GM10248 (cell line): ENCODE measurements around the gene LEMD2.

Source experiments
- CTCF ChIA-PET: fragments of 300-600 bp; sonication (Branson Sonifier 250); formaldehyde crosslinking; extraction: SDS; loops from one replicate; lab custom pipeline; 2021; ENCODE audit warnings: antibody characterized with exemption; lab: Yijun Ruan, JAX
- POLR2A ChIA-PET: fragments of 350-650 bp; sonication (Branson Sonifier 250); formaldehyde crosslinking; extraction: SDS; loops from one replicate; lab custom pipeline; 2020; ENCODE audit warnings: antibody characterized with exemption; lab: Yijun Ruan, JAX
- DNase-seq: peaks from one replicate; pipeline ENCODE4 v3.0.0; 2012; ENCODE audit errors: extremely low spot score
- CTCF ChIP-seq: IDR thresholded peaks from 2 replicates; pipeline ENCODE4 v1.5.1; 2012; ENCODE audit warnings: mild to moderate bottlenecking, low read depth; ENCODE audit errors: extremely low read depth, missing control alignments, control extremely low read depth

LEMD2 gene

DNA sequence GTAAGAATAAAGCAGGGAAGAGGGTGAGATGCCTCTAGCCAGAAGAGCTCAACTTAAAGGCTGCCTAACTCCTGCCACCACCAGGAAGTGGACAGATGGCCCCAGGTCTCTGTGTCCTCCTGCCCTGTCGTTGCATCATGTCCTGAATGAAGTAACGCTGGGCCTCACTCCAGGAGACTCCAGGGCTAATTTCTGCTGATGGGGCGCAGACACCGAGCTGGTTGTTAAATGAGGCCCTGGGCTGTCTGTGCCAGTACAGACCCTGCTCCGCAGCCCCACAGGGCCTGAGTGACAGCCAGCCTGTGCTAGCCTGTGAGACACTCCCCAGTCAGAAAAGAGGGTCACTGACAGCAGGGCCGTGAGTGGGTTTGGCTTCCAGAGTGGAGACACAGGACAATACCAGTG is 48.7 kb downstream of the LEMD2 start:
- no peak for DNase-seq
- ChIA-PET CTCF (interaction anchor here (1.1 to 1.7 kb wide), 3 partner anchors 29 to 155 kb away, joined by 3 to 5 read pairs (median 3); partner anchors contain the start of gene UQCC2), POLR2A (no interaction called here)
- TF ChIP-seq CTCF: no peak

GRCh38 chr6:33739571-33739970 is 49.4 kb downstream of the LEMD2 start:
- TF ChIP-seq CTCF: no peak
- DNase-seq: no peak
- CTCF ChIA-PET: interaction anchor here (1.1 to 1.7 kb wide), 3 partner anchors 28 to 155 kb away, joined by 3 to 5 read pairs (median 3); partner anchors contain the start of gene UQCC2
- POLR2A ChIA-PET: interaction anchor here (0.7 kb wide), 1 partner anchor 29 kb away, joined by 7 read pairs; no protein-coding TSS in a partner anchor

DNA sequence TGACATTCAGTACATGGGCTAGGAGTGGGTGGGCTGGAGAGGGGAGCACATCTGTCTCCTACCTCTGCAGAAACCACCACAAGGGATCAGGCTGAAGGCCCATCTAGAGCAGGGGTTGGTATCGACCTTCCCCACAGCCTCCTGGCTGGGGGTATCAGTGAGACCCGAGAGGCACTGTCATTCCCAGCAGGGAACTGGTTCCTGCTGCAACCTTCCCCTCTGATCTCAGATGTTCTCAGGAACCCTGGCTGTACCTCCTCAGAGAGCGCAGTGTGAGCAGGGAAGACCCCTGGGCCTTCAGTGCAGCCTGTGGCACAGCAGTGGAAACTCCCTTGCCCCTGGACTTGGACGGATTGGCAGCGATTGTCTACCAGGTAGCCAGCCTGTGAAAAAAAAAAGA is 50.1 kb downstream of the LEMD2 start:
- DNase-seq: no peak
- POLR2A ChIA-PET: interaction anchor here (0.7 kb wide), 1 partner anchor 28 kb away, joined by 7 read pairs; no protein-coding TSS in a partner anchor
- CTCF ChIA-PET: interaction anchor here (1.0 to 1.1 kb wide), 2 partner anchors 38 to 424 kb away, joined by 3 to 4 read pairs; no protein-coding TSS in a partner anchor
- TF ChIP-seq CTCF: no peak

DNA sequence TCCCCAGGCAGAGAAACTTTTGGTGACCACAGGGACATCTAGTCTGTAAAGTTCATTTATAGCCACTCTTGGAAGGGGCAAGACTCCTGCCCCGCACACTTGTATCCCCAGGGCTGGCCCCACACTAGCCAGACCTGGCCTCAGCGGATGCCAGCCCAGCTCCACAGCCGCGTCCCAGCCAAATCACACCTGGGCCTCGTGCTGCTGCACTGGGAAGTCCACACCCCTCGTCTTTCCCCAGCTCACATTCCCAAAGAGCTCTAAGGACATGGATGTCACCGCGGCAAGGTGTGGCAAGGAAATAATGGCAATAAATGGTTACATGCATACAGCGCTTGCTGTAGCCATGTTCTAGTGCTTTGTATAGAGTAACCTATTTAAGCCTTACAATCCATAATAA is 50.8 kb downstream of the LEMD2 start:
- POLR2A ChIA-PET: no interaction called here
- no peak for DNase-seq

GRCh38 chr6:33737267-33738026 is 51.5 kb downstream of the LEMD2 start:
- CTCF ChIA-PET: interaction anchor here (0.7 to 2.7 kb wide), 8 partner anchors 8 to 426 kb away, joined by 3 to 6 read pairs (median 4); partner anchors contain the start of gene IP6K3
- POLR2A ChIA-PET: no interaction called here

More for the DNA sequence above, 50.8 kb downstream of the LEMD2 start:
- CTCF ChIA-PET: interaction anchor here (0.8 to 2.7 kb wide), 7 partner anchors 7 to 425 kb away, joined by 3 to 6 read pairs (median 4); partner anchors contain the start of gene IP6K3
- TF ChIP-seq CTCF: no peak

More at GRCh38 chr6:33737267-33738026, 51.5 kb downstream of the LEMD2 start:
- DNase-seq: no peak
- TF ChIP-seq CTCF: no peak
